GM21619 (cell line): ENCODE data around the gene ALMS1.
"Not testable (repeated sequence)": the region's sequence is repeated elsewhere in the genome, so short reads cannot be mapped to it uniquely, and the experiment has no call there.

Experiments
- ATAC-seq: cut with Tn5 transposase; IDR thresholded peaks from one replicate; pipeline ENCODE4 v1.9.1; 2021; ENCODE audit not compliant: unreplicated experiment

Gene ALMS1

DNA sequence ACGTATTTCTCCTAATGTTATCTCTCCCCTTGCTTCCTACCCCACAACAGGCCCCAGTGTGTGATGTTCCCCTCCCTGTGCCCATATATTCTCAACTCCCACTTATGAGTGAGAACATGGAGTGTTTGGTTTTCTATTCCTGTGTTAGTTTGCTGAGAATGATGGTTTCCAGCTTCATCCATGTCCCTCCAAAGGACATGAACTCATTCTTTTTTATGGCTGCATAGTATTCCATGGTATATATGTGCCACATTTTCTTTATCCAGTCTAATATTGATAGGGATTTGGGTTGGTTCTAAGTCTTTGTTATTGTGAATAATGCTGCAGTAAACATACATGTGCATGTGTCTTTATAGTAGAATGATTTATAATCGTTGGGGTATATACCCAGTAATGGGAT, 119.2 kb downstream of the ALMS1 start:
- not testable (repeated sequence) for ATAC-seq

DNA sequence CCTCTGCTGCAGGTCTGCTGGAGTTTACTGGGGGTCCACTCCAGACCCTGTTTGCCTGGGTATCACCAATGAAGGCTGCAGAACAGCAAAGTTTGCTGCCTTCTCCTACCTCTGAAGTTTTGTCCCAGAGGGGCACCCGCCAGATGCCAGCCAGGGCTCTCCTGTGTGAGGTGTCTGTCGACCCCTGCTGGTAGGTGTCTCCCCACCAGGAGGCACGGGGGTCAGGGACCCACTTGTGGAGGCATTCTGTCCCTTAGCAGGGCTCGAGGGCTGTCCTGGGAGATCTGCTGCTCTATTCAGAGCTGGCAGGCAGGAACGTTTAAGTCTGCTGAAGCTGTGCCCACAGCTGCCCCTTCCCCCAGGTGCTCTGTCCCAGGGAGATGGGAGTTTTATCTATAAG, 124.8 kb downstream of the ALMS1 start:
- not testable (repeated sequence) for ATAC-seq

DNA sequence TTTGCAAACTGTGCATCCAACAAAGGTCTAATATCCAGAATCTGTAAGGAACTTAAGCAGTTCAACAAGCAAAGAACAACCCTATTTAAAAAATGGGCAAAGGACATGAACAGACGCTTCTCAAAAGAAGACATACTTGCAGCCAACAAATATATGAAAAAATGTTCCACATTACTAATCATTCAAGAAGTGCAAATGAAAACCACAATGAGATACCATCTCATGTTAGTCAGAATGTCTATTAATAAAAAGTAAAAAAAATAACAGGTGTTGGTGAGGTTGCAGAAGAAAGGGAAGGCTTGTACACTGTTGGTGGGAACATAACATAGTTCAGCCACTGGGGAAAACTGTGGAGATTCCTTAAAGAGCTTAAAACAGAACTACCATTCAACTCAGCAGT, 130.4 kb downstream of the ALMS1 start:
- no peak for ATAC-seq

GRCh38 chr2:73528688-73529087, 143.1 kb downstream of the ALMS1 start:
- no peak for ATAC-seq

- ATAC-seq: not testable (repeated sequence)
Observed at GRCh38 chr2:73530773-73531172, 145.1 kb downstream of the ALMS1 start.

DNA sequence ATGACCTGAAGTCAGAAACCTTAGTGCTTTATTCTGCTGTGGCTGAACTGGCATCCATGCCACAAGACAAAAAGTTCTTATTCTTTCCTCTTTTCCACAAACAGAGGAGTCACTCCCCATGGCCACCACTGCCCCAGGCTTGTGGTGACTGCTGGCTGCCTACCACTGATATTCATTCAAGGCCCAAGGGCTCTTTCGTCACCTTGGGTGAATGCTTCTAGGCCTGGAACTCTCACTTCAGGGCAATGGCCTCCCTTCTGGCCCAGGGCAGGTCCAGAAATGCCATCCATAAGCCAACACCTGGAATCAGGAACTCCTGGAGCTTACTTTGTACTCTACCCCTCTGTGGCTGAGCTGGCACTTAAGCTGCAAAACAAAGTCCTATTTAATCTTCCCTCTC, 146.7 kb downstream of the ALMS1 start:
- no peak for ATAC-seq

DNA sequence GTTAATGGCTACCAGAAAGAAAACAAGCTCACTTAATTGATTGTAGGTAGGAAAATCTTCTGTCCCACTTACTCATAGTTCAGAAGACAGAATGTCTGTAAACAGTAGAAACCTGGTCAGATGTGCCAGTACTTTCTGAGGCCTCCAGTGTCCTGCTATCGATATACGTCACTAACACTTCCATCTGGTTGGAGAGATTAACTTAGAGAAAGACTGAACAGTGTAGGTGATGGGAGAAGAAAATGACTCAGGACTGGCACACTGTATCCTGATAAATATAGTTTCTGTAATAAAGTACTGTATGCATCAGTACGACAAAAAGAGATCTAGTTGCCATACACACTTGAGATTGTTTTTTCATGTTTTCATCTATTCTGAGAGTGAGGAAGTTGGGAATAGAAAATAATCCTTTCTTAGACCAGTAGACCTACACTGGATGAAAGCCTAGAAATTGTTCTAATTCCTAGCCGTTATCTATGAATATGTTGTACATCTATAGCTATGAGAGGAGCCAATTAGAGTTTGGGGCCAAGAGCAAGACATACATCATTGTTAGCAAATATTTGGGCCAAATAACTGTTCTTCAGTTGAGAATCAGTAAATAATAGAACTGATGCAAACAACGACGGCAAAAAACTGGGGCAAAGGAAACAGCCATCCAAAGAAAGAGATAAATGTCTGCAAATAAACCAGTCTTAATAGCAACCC, 150.7 kb downstream of the ALMS1 start:
- no peak for ATAC-seq

DNA sequence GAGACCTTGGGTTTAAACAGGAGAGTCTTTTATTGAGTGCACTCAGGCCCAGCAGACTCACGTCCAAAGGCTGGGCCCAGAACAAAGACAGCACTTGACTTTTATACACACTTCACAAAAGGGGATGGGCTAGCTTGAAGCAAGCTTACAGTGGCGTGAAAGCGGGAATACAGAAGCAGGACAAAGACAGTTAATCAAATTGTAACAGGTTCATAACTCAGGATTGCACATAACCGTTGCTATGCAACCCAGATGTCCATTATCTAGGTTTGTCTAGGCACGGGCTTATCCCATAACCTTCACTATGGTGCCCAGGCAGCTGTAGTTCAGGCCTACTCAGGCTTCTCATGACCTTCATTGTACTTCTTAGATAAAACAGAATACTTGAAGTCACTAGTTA, 175.2 kb downstream of the ALMS1 start:
- not testable (repeated sequence) for ATAC-seq

DNA sequence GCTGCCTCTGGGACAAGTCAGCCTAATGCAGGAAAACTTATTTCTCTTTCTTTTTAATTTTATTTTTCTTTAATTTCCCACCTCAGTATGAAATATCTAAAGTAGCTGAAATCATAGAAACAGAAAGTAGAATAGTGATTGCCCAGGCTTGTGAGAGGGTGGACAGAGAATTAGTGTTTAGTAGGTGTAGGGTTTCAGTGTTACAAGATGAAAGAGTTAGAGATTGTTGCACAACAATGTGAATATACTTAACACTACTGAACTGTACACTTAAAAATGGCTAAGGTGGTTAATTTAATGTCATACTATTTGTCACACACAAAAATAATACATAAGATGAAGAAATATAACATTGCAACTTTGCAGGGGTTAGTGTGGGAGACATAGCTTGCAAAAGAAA, 175.8 kb downstream of the ALMS1 start:
- no peak for ATAC-seq

- ATAC-seq: no peak
Observed at GRCh38 chr2:73564986-73565385, 179.3 kb downstream of the ALMS1 start.

DNA sequence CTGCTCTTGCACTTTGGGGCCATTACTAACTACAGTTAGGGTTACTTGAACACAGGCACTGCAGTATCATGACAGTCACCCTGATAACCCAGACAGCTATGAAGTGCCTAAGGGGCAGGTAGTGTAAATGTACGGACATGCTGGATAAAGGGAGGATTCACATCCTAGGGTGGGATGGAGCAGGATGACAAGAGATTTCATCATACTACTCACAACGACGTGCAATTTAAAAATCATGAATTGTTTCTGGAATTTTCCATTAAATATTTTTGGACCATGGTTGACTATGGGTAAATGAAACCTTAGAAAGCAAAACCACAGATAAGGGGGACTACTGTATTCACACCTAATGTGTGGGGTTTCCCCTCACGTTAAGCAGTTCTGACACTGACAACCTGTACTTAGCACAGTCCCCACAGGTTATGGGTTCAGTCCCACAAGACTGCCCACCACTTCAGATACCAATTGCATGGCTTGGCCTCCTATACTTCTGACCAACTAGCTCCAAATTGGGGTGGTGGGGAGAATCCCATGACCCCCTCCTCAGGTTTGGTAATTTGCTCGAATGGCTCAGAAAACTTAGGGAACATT, 180.7 kb downstream of the ALMS1 start:
- no peak for ATAC-seq

GRCh38 chr2:73575261-73575660, 189.6 kb downstream of the ALMS1 start:
- no peak for ATAC-seq

DNA sequence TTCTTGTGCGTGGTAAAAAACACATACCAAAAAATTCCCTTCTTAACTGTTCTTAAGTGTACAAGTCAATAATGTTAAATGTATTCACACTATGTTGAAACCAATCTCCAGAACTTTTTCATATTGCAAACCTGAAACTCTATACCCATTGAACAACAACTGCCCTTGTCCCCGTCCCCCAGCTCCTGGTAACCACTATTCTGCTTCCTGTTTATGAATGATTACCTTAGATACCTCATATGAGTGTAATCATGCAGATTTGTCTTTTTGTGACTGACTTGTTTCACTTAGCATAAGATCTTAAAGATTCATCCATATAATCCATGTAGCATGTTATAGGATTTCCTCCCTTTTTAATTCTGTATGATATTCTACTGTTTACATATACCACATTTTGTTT, 196.7 kb downstream of the ALMS1 start:
- ATAC-seq: no peak

- no peak for ATAC-seq
Observed at GRCh38 chr2:73588177-73588576, 202.5 kb downstream of the ALMS1 start.

DNA sequence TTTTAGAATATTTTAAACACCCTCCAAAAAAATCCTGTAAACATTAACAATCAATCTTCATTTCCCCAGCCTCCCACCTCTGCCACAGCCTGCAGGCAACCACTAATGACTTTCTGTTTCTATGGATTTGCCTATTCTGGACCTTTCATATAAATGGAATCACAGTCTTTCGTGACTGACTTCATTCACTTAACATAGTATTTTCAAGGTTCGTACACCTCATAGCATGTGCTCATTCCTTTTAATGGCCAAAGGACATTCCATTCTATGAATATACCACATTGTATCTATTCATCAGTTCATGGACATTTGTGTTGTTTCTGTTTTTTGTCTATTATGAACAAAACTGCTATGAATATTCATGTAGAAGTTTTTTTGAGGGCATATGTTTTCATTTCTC, 208.0 kb downstream of the ALMS1 start:
- ATAC-seq: no peak

DNA sequence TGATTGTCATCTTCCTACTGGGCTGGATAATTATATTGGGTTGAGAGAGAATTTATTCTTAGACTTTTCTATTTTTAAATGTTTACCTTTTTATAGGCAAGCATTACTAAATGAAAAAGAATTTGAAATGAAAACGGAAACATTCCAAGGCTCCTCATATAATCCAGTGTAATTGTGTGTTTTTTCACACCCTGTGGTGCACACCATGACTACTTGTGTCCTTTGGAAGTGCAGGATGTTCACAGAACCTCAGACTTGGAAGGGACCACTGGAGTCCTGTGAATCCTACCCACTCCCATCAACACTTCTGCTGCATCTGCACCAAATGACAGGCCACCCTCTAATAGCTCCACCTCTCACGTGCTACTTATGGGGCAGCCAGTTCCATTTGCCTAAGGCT, 208.6 kb downstream of the ALMS1 start:
- no peak for ATAC-seq

DNA sequence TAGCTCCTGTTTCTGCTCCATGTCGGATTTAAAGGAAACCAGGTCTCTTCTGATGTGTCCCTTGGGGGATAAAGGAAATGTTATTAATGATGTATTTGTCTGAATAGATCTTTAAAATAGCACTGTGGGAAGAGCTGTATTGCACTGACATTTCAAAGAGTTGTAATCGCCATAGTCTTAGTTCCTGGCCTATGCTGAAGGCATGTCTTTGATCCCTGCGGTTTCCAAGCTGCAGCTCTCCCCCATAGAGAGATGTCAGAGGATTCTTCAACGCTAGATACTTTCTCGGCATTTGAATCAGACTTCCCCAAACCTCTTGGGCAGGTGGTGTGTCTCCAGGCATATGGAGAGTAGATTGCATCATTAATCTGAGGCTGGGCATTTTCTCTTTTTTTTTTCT, 216.1 kb downstream of the ALMS1 start:
- no peak for ATAC-seq

DNA sequence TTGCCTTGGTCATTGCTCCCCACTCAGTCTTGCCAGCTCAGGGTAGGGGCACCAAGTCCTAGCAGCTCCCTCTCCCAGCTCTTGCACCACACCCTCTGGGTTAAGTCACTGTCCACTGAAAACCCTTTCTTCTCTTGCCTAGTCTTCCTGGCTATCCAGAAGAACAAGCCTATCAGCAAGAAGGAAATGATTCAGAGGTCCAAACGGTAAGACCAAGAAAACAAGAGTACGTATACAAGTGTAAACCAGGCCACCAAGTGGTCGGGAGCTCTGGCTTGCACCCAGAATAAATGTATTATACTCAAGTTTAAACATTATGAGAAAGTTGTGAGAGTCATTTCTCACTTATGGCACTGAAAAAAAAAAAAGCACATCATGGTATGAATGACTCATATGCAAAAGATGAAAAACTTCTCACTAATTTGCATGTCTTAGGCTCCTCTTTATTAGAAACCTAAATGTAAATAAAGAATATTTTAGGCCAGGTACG, 217.5 kb downstream of the ALMS1 start:
- peak; percentile 75 for ATAC-seq

- ATAC-seq: not testable (repeated sequence)
Observed at GRCh38 chr2:73604589-73604988, 219.0 kb downstream of the ALMS1 start.

DNA sequence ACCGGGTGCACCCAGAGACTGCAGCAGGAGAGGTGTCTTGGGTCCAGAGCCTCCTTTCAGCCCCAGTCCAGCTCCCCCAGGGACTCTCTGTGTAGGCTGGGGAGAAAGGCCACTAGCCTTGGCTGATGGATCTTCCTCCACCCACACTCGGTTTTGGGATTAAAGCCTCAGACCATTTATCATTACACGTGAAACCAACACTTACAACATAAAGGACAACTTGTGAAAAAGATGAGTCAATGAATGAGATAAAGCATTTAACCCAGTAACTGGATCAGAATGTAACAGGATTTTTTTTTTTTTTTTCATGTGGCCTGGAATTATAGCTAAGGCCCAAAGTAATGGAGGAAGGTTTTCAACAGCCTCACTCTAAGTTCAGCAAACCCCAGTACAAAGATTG, 224.5 kb downstream of the ALMS1 start:
- no peak for ATAC-seq

DNA sequence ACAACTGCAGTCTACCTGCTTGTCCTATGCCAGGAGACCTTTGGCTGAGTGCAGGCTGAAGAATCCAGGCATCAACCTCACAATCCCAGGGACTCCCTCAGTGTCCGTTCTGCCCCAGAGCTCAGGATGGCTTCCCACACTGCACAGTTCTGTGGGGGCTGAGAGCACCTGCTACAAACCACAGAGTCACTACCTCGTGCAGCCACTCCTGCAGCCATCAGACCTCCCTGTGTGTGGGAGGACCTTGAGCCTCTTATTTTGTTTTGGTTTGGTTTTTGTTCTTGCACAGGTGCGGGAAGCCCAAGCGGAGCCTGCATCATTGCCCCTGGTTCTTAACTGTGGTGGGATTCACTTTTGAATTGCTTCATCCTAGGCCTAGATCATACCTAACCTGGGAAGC, 225.6 kb downstream of the ALMS1 start:
- ATAC-seq: no peak

DNA sequence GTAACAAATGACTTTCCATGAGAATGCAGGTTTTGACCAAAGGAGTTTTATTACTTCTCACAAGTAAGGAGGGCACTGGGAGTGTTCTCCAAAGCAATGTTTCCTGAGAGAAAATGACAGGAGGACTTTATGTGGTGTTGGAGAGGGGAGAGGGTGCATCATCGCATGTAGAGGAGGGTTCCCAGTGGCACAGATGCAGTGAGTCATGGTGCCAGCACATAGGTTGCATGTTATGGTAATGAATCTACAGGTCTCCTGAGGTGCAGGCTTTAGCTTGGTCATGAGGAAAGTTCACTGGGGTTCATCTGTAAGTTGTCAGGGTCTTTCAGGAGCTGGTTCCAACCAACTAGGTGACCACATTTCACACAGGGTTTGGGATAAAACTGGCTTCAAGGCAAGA, 226.2 kb downstream of the ALMS1 start:
- ATAC-seq: no peak

DNA sequence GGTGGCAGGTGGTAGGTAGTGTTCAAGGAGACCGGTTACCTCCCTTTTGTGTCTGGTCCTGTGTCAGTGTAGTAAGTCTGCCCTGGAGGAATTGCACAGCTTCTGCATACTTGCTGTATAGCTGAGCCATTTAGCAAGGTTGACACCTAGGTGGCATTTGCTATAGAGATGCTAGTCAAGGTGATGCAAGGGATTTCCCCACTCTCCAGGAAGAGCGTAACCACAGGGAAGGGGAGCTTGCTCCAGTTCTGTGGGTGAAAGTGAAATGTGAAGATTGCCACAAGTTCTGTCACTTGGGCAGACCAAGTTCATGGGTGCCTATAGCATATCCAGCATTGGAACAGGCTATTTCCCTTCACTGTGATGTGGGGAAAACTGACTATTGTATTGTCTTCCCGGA, 228.5 kb downstream of the ALMS1 start:
- ATAC-seq: no peak
